Urinary bladder (tissue), 4 donors: ENCODE results near the gene MYBPC1. TPM values are rescaled to one million over a fixed set of nuclear protein-coding genes. Genes with fewer than 3 reads are reported as not detected.
A peak's percentile ranks its signal among the peaks of the same experiment; 100 is the strongest.

Experiments used
- DNase-seq: peaks from one replicate; pipeline ENCODE4 v3.0.0-alpha.2; 2015; ENCODE audit errors: extremely low spot score
- H3K27ac ChIP-seq: one replicate; pipeline ENCODE4 v1.5.1; 2013; ENCODE audit warnings: low read depth, mild to moderate bottlenecking, moderate library complexity
- H3K36me3 ChIP-seq: one replicate; pipeline ENCODE4 v1.6.1; 2013; ENCODE audit warnings: mild to moderate bottlenecking, moderate library complexity; ENCODE audit not compliant: insufficient read depth
- H3K4me1 ChIP-seq: one replicate; pipeline ENCODE4 v1.6.1; 2013; ENCODE audit warnings: mild to moderate bottlenecking, moderate library complexity; ENCODE audit not compliant: insufficient read depth
- H3K4me3 ChIP-seq: one replicate; pipeline ENCODE4 v1.5.1; 2013; ENCODE audit warnings: low read depth, low read length
- WGBS: extraction: QIAGEN DNeasy Blood & Tissue Kit; methylation state at CpG from one replicate; pipeline ENCODE4 v1.1.7; 2013; 5-methylcytosine and 5-hydroxymethylcytosine counted together
- polyA plus RNA-seq: library from polyadenylated mRNA; stranded (reverse); fragments of 200-250 nt; gene quantifications from one replicate; pipeline ENCODE4 v1.2.3, GENCODE V29; 2013
- total RNA-seq: library from RNA; depleted of rRNA; stranded (reverse); fragments of >200 nt; gene quantifications from one replicate; pipeline ENCODE4 v1.2.3, GENCODE V29; 2014
- donor health status: healthy with polysubstance abuse.
- donor health status: healthy.

MYBPC1 gene
- total and polyA plus RNA-seq, 2 donors = 0.10 to 85.2 TPM

DNA sequence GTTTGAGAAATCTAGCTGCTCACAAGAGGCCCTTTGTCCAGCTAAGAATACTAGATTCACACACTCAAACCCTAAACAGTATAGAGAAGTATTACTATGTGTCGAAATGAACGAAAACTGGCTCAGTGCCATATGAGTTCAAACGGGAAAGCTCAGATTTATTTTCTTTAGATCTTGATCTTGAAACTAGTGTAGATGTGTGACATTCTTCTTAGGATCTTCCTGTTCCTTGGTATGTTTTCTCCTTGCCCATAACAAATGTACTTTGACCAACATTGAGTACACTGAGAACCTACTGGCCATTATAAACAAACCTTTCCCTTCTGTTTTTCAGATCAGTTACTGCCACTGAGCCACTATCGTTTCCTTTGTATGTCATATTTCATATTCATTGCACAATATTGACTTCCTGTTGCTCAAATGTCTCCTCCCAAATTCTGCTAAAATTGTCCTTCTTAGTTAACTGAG lies 21.3 kb downstream of the MYBPC1 start:
- Histone ChIP-seq H3K27ac (no peak overlapping the region), H3K4me1 (no peaks in the 10 kb centered on the region), H3K4me3 (no peak overlapping the region), H3K36me3 (no peaks in the 10 kb centered on the region)
- DNase-seq = peak; percentile 18
- WGBS = 23% methylated on average over 4 of the region's 4 CpGs

GRCh38 chr12:101619026-101619786 lies 24.4 kb downstream of the MYBPC1 start:
- H3K4me3 ChIP-seq = no peak overlapping the region
- WGBS = 84% methylated on average over 2 of the region's 2 CpGs
- H3K27ac ChIP-seq = no peak overlapping the region
- H3K4me1 ChIP-seq = no peaks in the 10 kb centered on the region
- no peaks in the 10 kb centered on the region for H3K36me3 ChIP-seq
- DNase-seq = no peak

- 44% methylated on average over 6 of the region's 6 CpGs for WGBS
- Histone ChIP-seq H3K4me3 (no peak overlapping the region), H3K27ac (no peak overlapping the region), H3K4me1 (no peaks in the 10 kb centered on the region), H3K36me3 (no peaks in the 10 kb centered on the region)
- DNase-seq = peak; percentile 32
Measured at GRCh38 chr12:101619858-101620761, 25.3 kb downstream of the MYBPC1 start.

DNA sequence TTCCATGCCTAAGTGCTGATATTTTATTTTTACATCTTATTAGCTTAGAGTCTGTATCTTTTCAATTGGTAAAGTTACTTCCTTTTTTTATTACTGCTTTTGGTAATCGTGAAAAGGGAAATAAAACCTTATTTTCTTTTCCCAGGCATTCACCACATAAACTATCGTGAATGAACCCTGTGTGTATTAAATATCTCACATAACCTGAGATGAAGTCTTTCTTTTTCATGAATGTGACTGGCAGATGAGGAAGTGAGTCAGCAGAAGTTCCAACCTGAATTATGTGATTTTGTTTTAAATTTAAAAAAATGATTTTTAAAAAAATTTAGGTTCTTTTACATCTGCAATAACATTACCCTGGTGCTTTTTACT lies 26.0 kb downstream of the MYBPC1 start:
- WGBS = 62% methylated on average over 2 of the region's 2 CpGs

GRCh38 chr12:101628676-101629075 lies 33.9 kb downstream of the MYBPC1 start:
- no peaks in the 10 kb centered on the region for H3K36me3 ChIP-seq
- H3K4me1 ChIP-seq = no peaks in the 10 kb centered on the region
- no peak overlapping the region for H3K27ac ChIP-seq
- 55% methylated on average over 3 of the region's 3 CpGs for WGBS
- no peak overlapping the region for H3K4me3 ChIP-seq
- DNase-seq = no peak

More for the DNA sequence above, 26.0 kb downstream of the MYBPC1 start:
- Histone ChIP-seq H3K36me3 (no peaks in the 10 kb centered on the region), H3K4me1 (no peaks in the 10 kb centered on the region), H3K4me3 (no peak overlapping the region), H3K27ac (no peak overlapping the region)
- DNase-seq = no peak

DNA sequence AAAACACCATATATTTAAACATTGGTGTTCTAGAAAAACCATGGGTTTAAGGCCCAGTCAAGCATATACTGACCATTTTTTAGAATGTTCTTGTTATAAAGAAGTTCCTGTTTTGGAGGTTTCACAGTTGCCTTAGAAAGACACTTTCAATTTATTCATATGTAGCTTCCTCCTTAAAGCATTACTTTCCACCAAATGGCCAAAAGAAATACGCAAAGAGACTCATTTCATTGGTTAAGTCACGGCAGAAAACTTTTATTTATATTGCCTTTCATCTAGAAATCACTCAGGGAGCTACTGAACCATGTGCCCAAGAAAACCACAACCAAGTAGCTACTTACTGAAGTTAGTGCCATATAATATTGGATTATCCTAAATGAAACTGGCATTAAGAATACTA lies 40.0 kb downstream of the MYBPC1 start:
- H3K4me1 ChIP-seq = no peaks in the 10 kb centered on the region
- 73% methylated on average over 2 of the region's 2 CpGs for WGBS
- H3K36me3 ChIP-seq = no peaks in the 10 kb centered on the region
- no peak overlapping the region for H3K27ac ChIP-seq
- H3K4me3 ChIP-seq = no peak overlapping the region
- DNase-seq = no peak

GRCh38 chr12:101637936-101638335 lies 43.2 kb downstream of the MYBPC1 start:
- 72% methylated on average over 3 of the region's 3 CpGs for WGBS
- Histone ChIP-seq H3K27ac (no peak overlapping the region), H3K36me3 (no peaks in the 10 kb centered on the region), H3K4me3 (no peak overlapping the region), H3K4me1 (peaks cover 4% of the 10 kb centered on the region)
- no peak for DNase-seq

DNA sequence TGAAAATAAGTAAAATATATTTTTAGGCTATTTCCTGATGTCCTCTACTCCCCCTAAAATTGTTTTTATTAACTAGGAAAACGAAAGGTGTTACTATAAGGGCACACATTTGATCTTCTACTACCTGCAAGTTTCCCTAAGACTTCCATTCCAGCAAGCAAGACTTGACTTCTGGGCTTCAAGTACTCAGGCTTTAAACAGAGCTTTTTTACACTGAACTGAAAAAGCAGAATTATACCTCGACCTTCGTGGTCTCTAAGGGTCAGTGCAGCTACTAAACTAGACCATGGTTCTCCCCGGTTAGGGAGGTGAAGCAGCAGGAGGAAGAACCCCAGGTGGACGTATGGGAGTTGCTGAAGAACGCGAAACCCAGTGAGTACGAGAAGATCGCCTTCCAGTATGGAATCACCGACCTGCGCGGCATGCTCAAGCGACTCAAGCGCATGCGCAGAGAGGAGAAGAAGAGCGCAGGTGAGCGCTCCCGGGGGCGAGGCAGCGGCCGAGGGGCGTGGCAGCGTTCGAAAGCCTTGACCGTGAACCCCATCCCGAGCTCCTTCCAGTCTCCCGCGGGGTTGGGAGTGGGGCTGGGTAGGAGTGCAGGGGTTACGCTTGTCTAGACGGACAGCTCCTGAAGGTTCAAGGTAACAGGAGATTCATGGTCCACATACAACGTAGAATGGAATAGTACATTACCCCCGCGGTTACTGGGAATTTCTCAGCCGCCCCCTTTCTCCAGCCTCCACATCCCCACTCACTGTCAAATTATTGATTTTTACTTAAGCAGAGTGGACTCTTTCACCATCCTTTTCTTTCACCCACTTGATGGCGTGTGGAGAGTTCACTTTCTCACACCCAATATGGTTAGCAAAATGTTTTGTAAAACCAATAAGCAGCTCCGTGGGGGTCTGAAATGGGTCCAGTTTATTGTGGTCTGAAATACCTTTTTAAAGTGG lies 47.6 kb downstream of the MYBPC1 start:
- Histone ChIP-seq H3K27ac (no peak overlapping the region), H3K4me1 (peaks cover 4% of the 10 kb centered on the region), H3K36me3 (no peaks in the 10 kb centered on the region), H3K4me3 (no peak overlapping the region)
- DNase-seq = no peak
- WGBS = 12% methylated on average over 36 of the region's 36 CpGs

DNA sequence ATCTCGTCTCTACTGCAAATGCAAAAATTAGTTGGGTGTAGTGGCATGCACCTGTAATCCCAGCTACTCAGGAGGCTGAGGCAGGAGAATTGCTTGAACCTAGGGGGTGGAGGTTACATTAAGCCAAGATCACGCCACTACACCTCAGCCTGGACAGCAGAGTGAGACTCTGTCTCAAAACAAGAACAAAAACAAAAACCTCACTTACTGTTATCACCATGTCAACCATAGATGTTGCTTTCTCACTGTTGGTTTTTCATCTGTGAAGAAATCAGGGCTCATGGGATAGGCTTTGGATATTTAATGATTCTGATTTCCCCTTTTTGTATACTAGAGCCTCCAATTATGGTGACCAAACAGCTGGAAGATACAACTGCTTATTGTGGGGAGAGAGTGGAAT lies 52.9 kb downstream of the MYBPC1 start:
- Histone ChIP-seq H3K4me1 (no peaks in the 10 kb centered on the region), H3K4me3 (no peak overlapping the region), H3K27ac (no peak overlapping the region), H3K36me3 (no peaks in the 10 kb centered on the region)
- WGBS = 86% methylated on average over 2 of the region's 2 CpGs
- DNase-seq = no peak

DNA sequence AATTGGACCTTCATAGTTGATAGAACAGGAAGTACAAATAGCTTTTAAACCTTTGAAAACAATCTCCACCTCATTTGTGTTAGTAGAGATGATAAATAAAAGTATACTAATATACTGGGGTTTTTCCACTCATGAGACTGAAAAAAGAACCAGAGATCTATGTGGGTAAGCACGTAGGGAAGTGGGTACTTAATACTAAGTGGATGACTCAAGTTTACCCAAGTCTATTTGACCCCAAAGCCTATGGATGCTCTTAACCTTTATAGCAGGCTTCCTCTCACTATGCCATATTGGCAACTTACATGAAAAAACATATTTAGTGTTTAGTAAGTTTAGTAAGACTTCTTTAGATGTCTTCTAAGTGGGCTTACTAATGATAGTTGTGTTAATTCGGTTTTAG lies 53.4 kb downstream of the MYBPC1 start:
- 65% methylated on average over 2 of the region's 2 CpGs for WGBS
- H3K36me3 ChIP-seq = no peaks in the 10 kb centered on the region
- H3K4me3 ChIP-seq = no peak overlapping the region
- H3K27ac ChIP-seq = no peak overlapping the region
- no peak for DNase-seq
- no peaks in the 10 kb centered on the region for H3K4me1 ChIP-seq

GRCh38 chr12:101650346-101651117 lies 55.8 kb downstream of the MYBPC1 start:
- no peak for DNase-seq
- Histone ChIP-seq H3K4me3 (no peak overlapping the region), H3K27ac (no peak overlapping the region), H3K4me1 (no peaks in the 10 kb centered on the region), H3K36me3 (no peaks in the 10 kb centered on the region)
- 76% methylated on average over 4 of the region's 4 CpGs for WGBS

GRCh38 chr12:101653030-101653429 lies 58.3 kb downstream of the MYBPC1 start:
- Histone ChIP-seq H3K4me1 (no peaks in the 10 kb centered on the region), H3K4me3 (no peak overlapping the region), H3K36me3 (no peaks in the 10 kb centered on the region), H3K27ac (no peak overlapping the region)
- DNase-seq = no peak
- WGBS = 31% methylated on average over 3 of the region's 3 CpGs
